ENCODE results near the gene WAS.

The WAS gene

GRCh38 chrX:48713847-48714246 lies 30.2 kb downstream of the WAS start:
- no peak for DNase-seq

GRCh38 chrX:48714573-48714972 lies 31.0 kb downstream of the WAS start:
- DNase-seq: no peak

GRCh38 chrX:48715072-48715471 lies 31.5 kb downstream of the WAS start:
- no peak for DNase-seq

- no peak for DNase-seq
Observed at GRCh38 chrX:48715876-48716502, 32.4 kb downstream of the WAS start.

GRCh38 chrX:48719958-48720357 lies 36.4 kb downstream of the WAS start:
- no peak for DNase-seq

- DNase-seq: no peak
Observed at GRCh38 chrX:48720577-48721250, 37.1 kb downstream of the WAS start.

- no peak for DNase-seq
Observed at GRCh38 chrX:48721916-48722315, 38.3 kb downstream of the WAS start.

DNA sequence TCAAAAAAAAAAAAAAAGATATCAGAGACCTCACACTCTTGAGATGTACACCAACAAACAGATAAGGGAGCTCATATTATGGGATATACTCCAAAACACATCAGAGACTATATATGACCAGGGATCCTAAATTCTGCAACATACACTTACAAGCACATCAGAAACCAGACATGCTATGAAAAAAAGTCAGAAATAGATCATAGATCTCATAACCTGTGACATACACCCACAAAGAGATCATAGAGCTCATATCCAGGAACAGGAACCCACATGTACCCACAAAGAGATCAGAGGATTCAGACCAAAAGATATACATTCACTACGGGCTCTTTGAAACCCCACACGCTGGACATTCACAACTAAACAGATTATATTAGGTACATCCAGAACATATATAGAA lies 43.0 kb downstream of the WAS start:
- no peak for DNase-seq

DNA sequence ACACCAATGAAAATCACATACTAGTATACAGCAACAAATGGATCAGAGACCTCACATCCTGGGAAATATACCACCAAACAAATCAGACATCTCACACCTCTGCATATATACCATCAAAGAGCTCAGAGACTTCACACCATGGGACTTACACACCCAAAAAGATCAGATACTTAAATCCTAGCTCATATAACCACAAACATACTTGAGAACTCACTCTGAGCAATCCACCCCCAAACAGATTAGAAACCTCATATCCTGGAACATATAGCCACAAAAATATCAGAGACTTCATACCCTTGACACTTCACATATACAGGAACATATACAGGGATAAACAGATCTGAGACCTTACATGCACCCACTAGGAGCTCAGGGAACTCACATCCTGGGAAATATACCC lies 45.1 kb downstream of the WAS start:
- DNase-seq: no peak

GRCh38 chrX:48736303-48736702 lies 52.7 kb downstream of the WAS start:
- DNase-seq: no peak

DNA sequence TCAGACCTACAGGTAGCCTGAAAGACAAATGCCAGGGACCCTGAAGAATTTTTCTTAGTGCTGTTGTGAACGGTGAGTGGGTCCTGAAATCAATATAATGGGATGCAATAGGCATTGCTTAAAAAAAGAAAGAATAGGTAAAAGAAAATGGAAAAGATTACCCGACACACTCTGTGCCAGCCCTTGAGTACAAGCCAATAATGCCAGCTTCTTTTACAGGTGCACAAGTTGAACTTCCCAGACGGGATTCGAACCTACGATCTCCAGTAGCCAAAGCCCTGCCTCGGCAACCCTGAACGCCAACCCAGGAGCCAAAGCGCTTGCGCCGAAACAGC lies 53.2 kb downstream of the WAS start:
- no peak for DNase-seq

- DNase-seq: peak; percentile 62 to 73
Observed at GRCh38 chrX:48737213-48737938, 53.8 kb downstream of the WAS start.

DNA sequence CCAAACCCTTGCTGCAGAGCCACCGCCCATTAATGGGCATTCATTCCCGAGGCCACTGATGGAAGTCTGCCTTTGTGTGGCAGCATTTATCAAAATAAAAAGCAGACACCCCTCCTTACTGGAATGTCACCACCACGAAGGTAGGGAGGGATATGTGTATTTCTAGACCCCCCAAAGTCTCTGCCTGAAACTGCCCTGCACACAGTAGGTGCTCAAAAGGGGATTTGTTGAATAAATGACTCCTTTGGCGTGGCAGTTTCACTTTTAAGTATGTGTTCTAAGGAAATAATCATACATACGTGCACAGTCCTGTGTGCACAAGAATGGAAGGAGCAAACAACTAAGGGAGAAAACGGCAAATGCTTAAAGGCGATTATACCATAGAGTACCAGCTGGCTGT lies 54.3 kb downstream of the WAS start:
- no peak for DNase-seq

Measured in cerebellar nuclear complex (tissue), 1 donor.